NCI-H1694 (cell line): ENCODE results near the gene GDF7.

Source experiments
- DNase-seq: peaks from one replicate; lab custom pipeline; 2025; lab: John Stamatoyannopoulos, UW

The GDF7 gene

GRCh38 chr2:20661421-20662307 lies 5.3 kb upstream of the GDF7 start:
- DNase-seq, result peak; percentile 94

- DNase-seq, result no peak
These were observed 4.5 kb upstream of the GDF7 start for GRCh38 chr2:20662308-20662937.

GRCh38 chr2:20663196-20664070 lies 3.5 kb upstream of the GDF7 start:
- DNase-seq, result no peak

- DNase-seq, result no peak
These were observed 2.9 kb upstream of the GDF7 start for GRCh38 chr2:20664071-20664390.

GRCh38 chr2:20664431-20665242 lies 2.3 kb upstream of the GDF7 start:
- no peak for DNase-seq

- no peak for DNase-seq
These were observed 1.5 kb upstream of the GDF7 start for GRCh38 chr2:20665243-20666004.

GRCh38 chr2:20666005-20666303 lies 990 bp upstream of the GDF7 start:
- no peak for DNase-seq

GRCh38 chr2:20667151-20667530 lies 197 bp downstream of the GDF7 start:
- DNase-seq, result no peak

GRCh38 chr2:20667531-20668401 lies 822 bp downstream of the GDF7 start:
- no peak for DNase-seq

- DNase-seq, result no peak
These were observed 1.5 kb downstream of the GDF7 start for GRCh38 chr2:20668451-20668850.

- no peak for DNase-seq
These were observed 2.0 kb downstream of the GDF7 start for GRCh38 chr2:20668871-20669475.

GRCh38 chr2:20669562-20670314 lies 2.8 kb downstream of the GDF7 start:
- no peak for DNase-seq

GRCh38 chr2:20670315-20671035 lies 3.5 kb downstream of the GDF7 start:
- no peak for DNase-seq

GRCh38 chr2:20671036-20671735 lies 4.2 kb downstream of the GDF7 start:
- no peak for DNase-seq

GRCh38 chr2:20671736-20672080 lies 4.8 kb downstream of the GDF7 start:
- DNase-seq, result no peak

- no peak for DNase-seq
These were observed 5.4 kb downstream of the GDF7 start for GRCh38 chr2:20672201-20672951.

GRCh38 chr2:20673686-20674308 lies 6.9 kb downstream of the GDF7 start:
- DNase-seq, result no peak
